AG09319 (cell line): Measurements from ENCODE around the gene TNNT3.
A peak's percentile ranks its signal among the peaks of the same experiment; 100 is the strongest.
"Not testable (repeated sequence)": the region's sequence is repeated elsewhere in the genome, so short reads cannot be mapped to it uniquely, and the experiment has no call there.

Source experiments
- DNase-seq: peaks from one replicate; pipeline ENCODE4 v3.0.0-alpha.2; 2010; ENCODE audit warnings: low read depth; ENCODE audit errors: extremely low read depth
- TF ChIP-seq, protein P1 (sequence below): IDR thresholded peaks from 2 replicates; pipeline ENCODE4 v1.5.1; 2011; ENCODE audit warnings: low read depth, mild to moderate bottlenecking, inconsistent platforms, low read length, moderate library complexity

The TNNT3 gene

DNA sequence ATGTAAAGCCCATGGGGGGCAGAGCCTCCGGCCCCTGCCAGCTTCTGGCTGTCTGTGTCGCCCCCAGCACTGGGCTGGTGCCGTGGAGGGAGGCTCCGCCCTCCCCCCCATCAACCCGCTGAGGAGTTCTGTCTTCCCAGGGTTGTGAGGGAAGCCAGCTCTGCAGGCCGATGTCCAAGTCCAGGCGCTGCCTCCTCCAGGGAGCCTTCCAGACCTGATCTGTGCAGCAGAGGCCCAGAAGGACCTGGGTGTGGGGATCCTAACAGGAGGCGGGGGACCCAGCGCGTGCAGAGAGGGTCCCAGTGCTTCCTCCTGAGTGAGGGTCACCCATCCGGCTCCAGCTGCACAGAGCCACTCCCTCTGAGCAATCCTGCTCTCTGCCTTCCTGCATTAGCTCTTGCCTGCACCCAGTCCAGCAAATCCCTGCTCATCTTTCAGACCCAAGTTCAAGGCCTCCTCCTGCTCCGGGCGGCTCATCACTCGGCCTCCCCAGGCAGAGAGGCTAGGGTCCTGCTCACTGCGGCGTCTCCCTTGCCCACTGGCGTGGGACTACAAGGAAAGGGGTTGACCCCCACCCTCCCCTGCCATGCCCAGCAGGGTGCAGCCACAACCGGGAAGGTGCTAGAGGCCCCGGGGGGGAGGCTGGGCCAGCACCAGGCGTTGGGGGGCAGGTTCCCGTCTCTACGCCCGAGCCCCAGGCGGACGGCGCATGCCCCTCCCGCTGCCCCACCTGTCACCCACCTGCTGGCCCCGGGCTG, 44.2 kb upstream of the TNNT3 start:
- no peak for DNase-seq
- TF ChIP-seq, protein P1, sequence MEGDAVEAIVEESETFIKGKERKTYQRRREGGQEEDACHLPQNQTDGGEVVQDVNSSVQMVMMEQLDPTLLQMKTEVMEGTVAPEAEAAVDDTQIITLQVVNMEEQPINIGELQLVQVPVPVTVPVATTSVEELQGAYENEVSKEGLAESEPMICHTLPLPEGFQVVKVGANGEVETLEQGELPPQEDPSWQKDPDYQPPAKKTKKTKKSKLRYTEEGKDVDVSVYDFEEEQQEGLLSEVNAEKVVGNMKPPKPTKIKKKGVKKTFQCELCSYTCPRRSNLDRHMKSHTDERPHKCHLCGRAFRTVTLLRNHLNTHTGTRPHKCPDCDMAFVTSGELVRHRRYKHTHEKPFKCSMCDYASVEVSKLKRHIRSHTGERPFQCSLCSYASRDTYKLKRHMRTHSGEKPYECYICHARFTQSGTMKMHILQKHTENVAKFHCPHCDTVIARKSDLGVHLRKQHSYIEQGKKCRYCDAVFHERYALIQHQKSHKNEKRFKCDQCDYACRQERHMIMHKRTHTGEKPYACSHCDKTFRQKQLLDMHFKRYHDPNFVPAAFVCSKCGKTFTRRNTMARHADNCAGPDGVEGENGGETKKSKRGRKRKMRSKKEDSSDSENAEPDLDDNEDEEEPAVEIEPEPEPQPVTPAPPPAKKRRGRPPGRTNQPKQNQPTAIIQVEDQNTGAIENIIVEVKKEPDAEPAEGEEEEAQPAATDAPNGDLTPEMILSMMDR, result no peak

DNA sequence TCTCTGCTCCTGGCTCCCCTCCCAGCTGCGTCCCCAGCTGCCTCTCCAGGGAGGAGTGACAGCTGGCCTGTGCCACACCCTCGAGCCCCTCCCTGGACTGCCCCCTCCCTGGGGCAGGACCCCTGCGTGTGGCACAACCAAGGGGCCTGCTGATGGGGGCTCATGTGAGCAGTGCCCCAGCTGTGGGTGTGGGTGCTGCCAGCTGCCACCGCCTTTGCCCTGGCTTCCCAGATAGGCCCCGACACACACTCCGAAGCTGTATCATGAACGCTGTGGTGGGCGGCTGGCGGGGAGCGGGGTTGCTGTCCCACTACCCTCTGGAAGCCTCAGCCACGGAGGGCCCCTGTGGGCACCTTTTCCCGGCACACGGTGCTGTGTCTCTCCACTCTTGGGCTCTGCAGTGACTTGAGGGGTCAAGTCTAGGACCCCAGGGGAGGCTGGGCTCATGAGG, 43.6 kb upstream of the TNNT3 start:
- not testable (repeated sequence) for DNase-seq

DNA sequence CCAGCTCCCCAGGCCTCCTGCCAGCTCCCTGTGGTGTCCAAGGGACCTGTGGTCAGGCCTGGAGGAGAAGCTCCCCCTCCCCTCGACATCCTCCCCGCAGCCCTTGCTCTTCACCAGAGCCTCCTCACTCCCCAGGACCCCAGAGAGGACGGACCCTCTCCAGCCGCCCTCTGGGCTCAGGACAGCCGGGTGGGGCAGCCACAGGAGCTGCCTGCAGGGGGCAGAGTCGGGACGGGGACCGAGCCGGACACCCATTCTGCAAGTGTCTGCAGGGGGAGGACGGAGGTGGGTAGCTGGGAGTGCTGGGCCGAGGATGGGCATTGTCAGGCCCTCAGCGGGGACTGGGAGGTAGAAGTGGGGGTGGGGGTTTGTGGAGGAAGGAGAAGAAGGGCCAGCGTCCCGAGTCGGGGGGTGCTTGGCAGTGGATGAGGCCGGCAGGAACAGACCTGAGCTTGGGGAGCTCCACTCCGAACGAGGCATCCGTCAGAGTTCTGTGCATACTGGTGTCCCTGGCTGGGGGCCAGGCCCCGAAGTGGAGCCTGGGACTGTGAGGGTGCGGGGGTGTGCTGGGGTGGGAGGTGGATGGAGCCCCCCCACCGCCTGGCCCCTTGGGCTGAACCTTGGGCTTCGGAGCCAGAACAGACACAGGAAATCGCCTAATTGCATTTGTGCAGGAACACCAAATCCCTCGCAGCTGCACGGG, 43.0 kb upstream of the TNNT3 start:
- DNase-seq, result no peak
- TF ChIP-seq, protein P1, result peak; percentile 61

DNA sequence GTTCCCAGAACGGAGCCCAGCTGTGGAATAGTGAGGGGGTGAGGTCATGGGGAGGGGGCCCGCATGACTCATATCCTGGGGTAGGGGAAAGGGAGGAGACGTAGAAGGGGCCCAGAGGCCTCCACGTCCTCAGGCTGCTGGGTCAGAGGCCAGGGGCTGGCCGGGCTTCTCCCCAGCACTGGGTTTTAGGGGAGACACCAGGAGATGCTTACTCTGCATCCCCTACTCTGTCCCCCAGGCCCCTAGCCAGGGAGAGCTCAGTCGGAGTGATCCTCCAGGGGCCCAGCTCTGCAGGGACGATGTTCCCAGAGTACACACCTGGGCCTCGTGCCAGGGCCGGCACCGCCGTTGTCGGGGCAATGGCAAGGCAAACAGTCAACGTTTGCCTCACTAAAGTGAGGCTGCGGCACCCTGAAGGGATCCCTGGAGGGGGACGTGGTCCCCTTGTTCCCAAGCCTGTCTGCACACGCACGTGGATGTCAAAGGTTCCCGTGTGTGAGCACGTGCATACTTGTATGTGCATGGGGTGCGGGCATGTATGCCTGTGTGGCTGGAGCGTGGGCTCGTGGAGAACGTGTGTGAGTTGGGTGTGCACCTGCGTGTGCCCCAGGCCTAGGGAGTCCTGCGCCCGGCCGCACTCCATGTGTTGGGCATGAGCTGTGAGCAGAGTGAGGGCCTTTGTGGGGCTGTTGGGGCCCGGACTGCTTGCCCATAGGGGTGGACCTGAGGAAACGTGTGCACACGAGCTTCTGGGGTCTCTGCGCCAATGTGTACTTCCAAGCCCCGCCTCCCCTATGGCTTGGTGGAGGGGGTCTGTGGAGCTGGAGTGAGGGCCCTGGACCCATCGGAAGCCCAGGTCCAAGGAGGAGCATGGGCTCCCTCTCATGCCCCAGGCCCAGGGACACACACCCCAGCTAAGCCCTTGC, 42.0 kb upstream of the TNNT3 start:
- DNase-seq, result no peak

DNA sequence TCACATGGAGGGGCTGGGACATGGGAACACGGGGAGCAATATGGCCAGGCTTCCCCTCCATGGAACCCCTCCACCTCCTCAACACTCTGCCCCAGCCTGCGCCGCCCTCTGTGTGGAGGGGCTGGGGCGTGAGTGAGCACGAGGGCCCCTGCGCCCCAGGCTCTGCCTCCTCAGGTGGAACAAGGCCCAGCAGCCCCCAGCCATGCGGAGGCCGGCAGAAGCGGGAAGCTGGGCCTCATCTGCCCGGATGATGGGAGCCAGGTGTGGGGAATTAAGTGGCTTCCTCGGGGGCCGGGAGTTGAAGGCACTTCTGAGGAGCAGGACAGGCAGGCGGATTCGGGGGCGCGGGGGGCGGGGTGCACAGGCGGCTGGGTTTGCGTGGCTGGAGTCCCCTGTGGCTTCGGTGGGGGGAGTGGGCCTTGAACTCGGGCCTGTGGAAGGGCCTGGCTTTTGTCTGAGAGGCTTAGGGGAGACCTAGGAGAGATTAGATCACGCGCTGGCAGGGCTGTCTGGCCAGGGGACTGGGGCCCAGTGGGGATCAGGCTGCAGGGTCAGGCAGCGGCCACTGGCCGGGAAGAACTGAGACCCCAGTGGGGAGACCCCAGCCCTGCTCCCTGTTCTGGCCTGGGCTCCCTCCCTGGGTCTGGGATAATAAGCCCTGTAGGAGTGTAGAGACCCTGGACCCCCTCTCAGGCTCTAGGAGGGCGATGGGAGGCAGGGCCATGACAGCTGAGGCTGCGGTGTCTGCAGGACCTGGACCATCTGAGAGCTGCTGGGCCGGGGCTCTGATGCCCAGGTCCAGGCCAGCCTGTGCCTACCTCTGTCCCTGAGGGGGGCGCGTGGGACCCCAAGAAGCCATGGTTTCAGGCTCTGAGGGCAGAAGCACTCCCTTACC, 41.1 kb upstream of the TNNT3 start:
- TF ChIP-seq, protein P1, result no peak
- DNase-seq, result no peak

More for the DNA sequence above, 42.0 kb upstream of the TNNT3 start:
- TF ChIP-seq, protein P1, result no peak

DNA sequence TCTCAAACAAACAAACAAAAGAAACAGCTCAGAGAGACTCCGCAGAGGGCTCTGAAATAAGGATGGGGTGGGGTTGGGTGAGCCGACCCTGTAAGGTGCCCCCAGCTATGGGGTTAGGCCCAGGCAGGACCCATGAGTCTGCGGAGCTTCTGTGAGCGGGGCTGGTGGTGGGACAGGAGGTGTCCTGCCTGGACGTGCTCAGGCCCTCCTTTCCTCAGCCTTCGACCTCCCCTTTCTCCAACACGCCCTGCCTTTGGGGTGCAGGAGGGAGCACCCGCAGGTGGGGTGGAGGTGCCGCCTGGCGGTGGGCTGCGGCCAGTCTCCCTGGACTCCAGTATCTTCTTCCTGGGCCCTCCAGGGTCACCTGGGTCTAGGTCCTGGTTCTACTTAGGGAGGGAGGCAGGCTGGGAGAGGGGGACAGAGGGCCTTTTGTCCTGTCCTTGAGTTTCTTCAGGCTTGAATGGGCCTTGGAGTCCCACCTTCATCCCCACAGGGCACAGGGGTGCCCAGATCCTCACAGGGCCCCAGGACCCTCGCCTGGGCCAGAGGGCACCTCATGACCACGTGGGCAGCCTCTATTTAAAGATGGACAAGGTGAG, 40.1 kb upstream of the TNNT3 start:
- TF ChIP-seq, protein P1, result no peak
- DNase-seq, result no peak
